ENCODE measurements around the gene TICAM2.

TICAM2 gene

GRCh38 chr5:115611873-115612272, 9.6 kb upstream of the TICAM2 start:
- ATAC-seq (ENCODE audit: insufficient read depth, low read depth): no peak
- DNase-seq: no peak
- Histone ChIP-seq H3K27me3 (ENCODE audit: insufficient read depth, low read length, poor library complexity) (no peaks in the 10 kb centered on the region), H3K79me2 (ENCODE audit: insufficient read depth, low read length) (peaks cover 16% of the 10 kb centered on the region), H3K4me3 (ENCODE audit: low read depth in 1 of 2, low read length in 2 of 2) (no peak overlapping the region), H3K9ac (ENCODE audit: low read depth, low read length) (no peak overlapping the region), H3K27ac (ENCODE audit: low read length) (no peak overlapping the region), H2AFZ (ENCODE audit: low read depth, low read length) (no peak overlapping the region), H3K36me3 (ENCODE audit: insufficient read depth, low read length) (peaks cover 55% of the 10 kb centered on the region), H3K4me1 (ENCODE audit: insufficient read depth, low read length) (no peaks in the 10 kb centered on the region), H4K20me1 (ENCODE audit: insufficient read depth, low read length) (no peaks in the 10 kb centered on the region; the same call in 1 of the 2 replicates), H3K9me3 (ENCODE audit: insufficient read depth, low read length, severe bottlenecking) (no peaks in the 10 kb centered on the region), H3K4me2 (ENCODE audit: insufficient read depth, low read length) (no peak overlapping the region)
- TF ChIP-seq, protein P1, sequence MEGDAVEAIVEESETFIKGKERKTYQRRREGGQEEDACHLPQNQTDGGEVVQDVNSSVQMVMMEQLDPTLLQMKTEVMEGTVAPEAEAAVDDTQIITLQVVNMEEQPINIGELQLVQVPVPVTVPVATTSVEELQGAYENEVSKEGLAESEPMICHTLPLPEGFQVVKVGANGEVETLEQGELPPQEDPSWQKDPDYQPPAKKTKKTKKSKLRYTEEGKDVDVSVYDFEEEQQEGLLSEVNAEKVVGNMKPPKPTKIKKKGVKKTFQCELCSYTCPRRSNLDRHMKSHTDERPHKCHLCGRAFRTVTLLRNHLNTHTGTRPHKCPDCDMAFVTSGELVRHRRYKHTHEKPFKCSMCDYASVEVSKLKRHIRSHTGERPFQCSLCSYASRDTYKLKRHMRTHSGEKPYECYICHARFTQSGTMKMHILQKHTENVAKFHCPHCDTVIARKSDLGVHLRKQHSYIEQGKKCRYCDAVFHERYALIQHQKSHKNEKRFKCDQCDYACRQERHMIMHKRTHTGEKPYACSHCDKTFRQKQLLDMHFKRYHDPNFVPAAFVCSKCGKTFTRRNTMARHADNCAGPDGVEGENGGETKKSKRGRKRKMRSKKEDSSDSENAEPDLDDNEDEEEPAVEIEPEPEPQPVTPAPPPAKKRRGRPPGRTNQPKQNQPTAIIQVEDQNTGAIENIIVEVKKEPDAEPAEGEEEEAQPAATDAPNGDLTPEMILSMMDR (IDR thresholded peaks at IDR 0.05; ENCODE audit: borderline replicate concordance, extremely low read depth, low read length, poor library complexity, severe bottlenecking): no peak
- TF ChIP-seq EZH2 (IDR thresholded peaks at IDR 0.05; ENCODE audit: borderline replicate concordance, low read depth, low read length, severe bottlenecking): no peak

GRCh38 chr5:115607935-115608334, 5.7 kb upstream of the TICAM2 start:
- Histone ChIP-seq H4K20me1 (ENCODE audit: insufficient read depth, low read length) (no peaks in the 10 kb centered on the region; the same call in 1 of the 2 replicates), H3K27ac (ENCODE audit: low read length) (no peak overlapping the region), H3K4me1 (ENCODE audit: insufficient read depth, low read length) (no peaks in the 10 kb centered on the region), H3K79me2 (ENCODE audit: insufficient read depth, low read length) (0 out of 2 replicates have a peak, but pooled peaks cover 8% of the 10 kb centered on the region), H3K4me3 (ENCODE audit: low read depth in 1 of 2, low read length in 2 of 2) (no peak overlapping the region), H3K27me3 (ENCODE audit: insufficient read depth, low read length, poor library complexity) (no peaks in the 10 kb centered on the region), H3K4me2 (ENCODE audit: insufficient read depth, low read length) (no peak overlapping the region), H3K9ac (ENCODE audit: low read depth, low read length) (no peak overlapping the region), H3K36me3 (ENCODE audit: insufficient read depth, low read length) (peaks cover 43% of the 10 kb centered on the region), H2AFZ (ENCODE audit: low read depth, low read length) (no peak overlapping the region), H3K9me3 (ENCODE audit: insufficient read depth, low read length, severe bottlenecking) (no peaks in the 10 kb centered on the region)
- TF ChIP-seq, protein P1 (IDR thresholded peaks at IDR 0.05; ENCODE audit: borderline replicate concordance, extremely low read depth, low read length, poor library complexity, severe bottlenecking): no peak
- no peak for TF ChIP-seq EZH2 (IDR thresholded peaks at IDR 0.05; ENCODE audit: borderline replicate concordance, low read depth, low read length, severe bottlenecking)
- DNase-seq (no peak), ATAC-seq (ENCODE audit: insufficient read depth, low read depth) (no peak)

GRCh38 chr5:115605436-115605835, 3.2 kb upstream of the TICAM2 start:
- no peak overlapping the region for H3K4me3 ChIP-seq (ENCODE audit: low read depth in 1 of 2, low read length in 2 of 2)
- ATAC-seq (ENCODE audit: insufficient read depth, low read depth) (no peak), DNase-seq (no peak)
- no peak overlapping the region for H3K27ac ChIP-seq (ENCODE audit: low read length)
- H4K20me1 ChIP-seq (ENCODE audit: insufficient read depth, low read length): no peaks in the 10 kb centered on the region; the same call in 1 of the 2 replicates
- H3K4me1 ChIP-seq (ENCODE audit: insufficient read depth, low read length): no peaks in the 10 kb centered on the region
- peaks cover 32% of the 10 kb centered on the region for H3K36me3 ChIP-seq (ENCODE audit: insufficient read depth, low read length)
- no peaks in the 10 kb centered on the region for H3K9me3 ChIP-seq (ENCODE audit: insufficient read depth, low read length, severe bottlenecking)
- TF ChIP-seq EZH2 (IDR thresholded peaks at IDR 0.05; ENCODE audit: borderline replicate concordance, low read depth, low read length, severe bottlenecking): no peak
- TF ChIP-seq, protein P1 (IDR thresholded peaks at IDR 0.05; ENCODE audit: borderline replicate concordance, extremely low read depth, low read length, poor library complexity, severe bottlenecking): no peak
- H3K9ac ChIP-seq (ENCODE audit: low read depth, low read length): no peak overlapping the region
- 0 out of 2 replicates have a peak, but pooled peaks cover 4% of the 10 kb centered on the region for H3K79me2 ChIP-seq (ENCODE audit: insufficient read depth, low read length)
- H2AFZ ChIP-seq (ENCODE audit: low read depth, low read length): no peak overlapping the region
- no peaks in the 10 kb centered on the region for H3K27me3 ChIP-seq (ENCODE audit: insufficient read depth, low read length, poor library complexity)
- no peak overlapping the region for H3K4me2 ChIP-seq (ENCODE audit: insufficient read depth, low read length)

Measured in DND-41 (cell line).